K562 (cell line): ENCODE results near the gene SLC26A3. TPM values are rescaled to one million over a fixed set of nuclear protein-coding genes. Genes with fewer than 3 reads are reported as not detected.

Source experiments
- CBFB ChIP-seq: sonication (generic); formaldehyde crosslinking; IDR thresholded peaks from 2 replicates; pipeline ENCODE4 v1.4.0; 2020; ENCODE audit warnings: mild to moderate bottlenecking, missing genetic modification reagents
- ETV6 ChIP-seq, 3 experiments: fragments of 150-350 bp in 1 of 3; sonication (generic) in 1 of 3; formaldehyde crosslinking in 1 of 3; IDR thresholded peaks; 2 replicates each; pipeline versions ENCODE4 v1.6.1 to v1.8.0; 2014 to 2022; ENCODE audit warnings: borderline replicate concordance in 2 of 3, low read depth in 2 of 3, antibody characterized with exemption in 1 of 3, low read length in 1 of 3, mild to moderate bottlenecking in 1 of 3, missing genetic modification reagents in 1 of 3
- HDAC3 ChIP-seq: fragments of 450-650 bp; IDR thresholded peaks from 2 replicates; pipeline ENCODE4 v1.6.1; 2018; ENCODE audit warnings: borderline replicate concordance, mild to moderate bottlenecking, moderate library complexity; ENCODE audit not compliant: partially characterized antibody
- ILK ChIP-seq: fragments of 450-650 bp; IDR thresholded peaks from 2 replicates; pipeline ENCODE4 v1.6.1; 2016; ENCODE audit warnings: missing genetic modification characterization, low read depth, mild to moderate bottlenecking, missing compliant biosample characterization, moderate library complexity, borderline replicate concordance
- MTA3 ChIP-seq: fragments of 450-650 bp; formaldehyde crosslinking; IDR thresholded peaks from 2 replicates; pipeline ENCODE4 v1.6.1; 2017; ENCODE audit warnings: mild to moderate bottlenecking, borderline replicate concordance
- NCOA1 ChIP-seq: fragments of 450-650 bp; IDR thresholded peaks from 2 replicates; pipeline ENCODE4 v1.6.1; 2016; ENCODE audit warnings: low read depth
- NR1H2 ChIP-seq: sonication (generic); formaldehyde crosslinking; IDR thresholded peaks from 2 replicates; pipeline ENCODE4 v1.4.0; 2020; ENCODE audit warnings: mild to moderate bottlenecking, missing genetic modification reagents
- PML ChIP-seq: IDR thresholded peaks from 2 replicates; pipeline ENCODE4 v1.6.1; 2012; ENCODE audit warnings: low read length, inconsistent platforms
- PTBP1 ChIP-seq: fragments of 200-400 bp; formaldehyde crosslinking; IDR thresholded peaks from 2 replicates; pipeline ENCODE4 v1.6.1; 2017; ENCODE audit warnings: low read depth, low read length
- RBM14 ChIP-seq: fragments of 200-400 bp; formaldehyde crosslinking; IDR thresholded peaks from 2 replicates; pipeline ENCODE4 v1.6.1; 2018; ENCODE audit warnings: low read depth, mild to moderate bottlenecking, low read length, moderate library complexity, borderline replicate concordance; ENCODE audit not compliant: insufficient read depth
- SMAD4 ChIP-seq: fragments of 250-450 bp; sonication (Bioruptor Pico); conservative IDR thresholded peaks from 2 replicates; pipeline ENCODE4 v1.8.0; 2021; ENCODE audit warnings: inconsistent platforms, mild to moderate bottlenecking, moderate library complexity
- XRCC4 ChIP-seq: IDR thresholded peaks from one replicate; pipeline ENCODE4 v1.6.1; 2011; ENCODE audit not compliant: insufficient read depth, insufficient read length; ENCODE audit errors: extremely low read depth
- ZNF133 ChIP-seq: fragments of 250-450 bp; sonication (Bioruptor Pico); IDR thresholded peaks from 2 replicates; pipeline ENCODE4 v1.4.0; 2020; ENCODE audit warnings: mild to moderate bottlenecking
- ZNF408 ChIP-seq: fragments of 250-450 bp; sonication (Bioruptor Pico); IDR thresholded peaks from 2 replicates; pipeline ENCODE4 v1.4.0; 2020; ENCODE audit warnings: low read depth, mild to moderate bottlenecking, moderate library complexity
- ZSCAN29 ChIP-seq: fragments of 450-650 bp; IDR thresholded peaks from 2 replicates; pipeline ENCODE4 v1.6.1; 2017
- polyA plus RNA-seq, 8 experiments: library from polyadenylated mRNA; depleted of rRNA in 4 of 8; stranded (reverse) in 5 of 8; unstranded in 3 of 8; fragments of >200 nt; fragmentation: Nextera tagmentation in 2 of 8; fragmentation: Illumina TruSeq in 1 of 8; extraction: Ambion mirVana in 2 of 8; extraction: Trizol in 1 of 8; gene quantifications; 2 replicates each; pipeline versions ENCODE4 v1.2.1 to v1.2.3, GENCODE V29; 2011 to 2014; ENCODE audit warnings: inconsistent platforms in 1 of 8, missing spikeins in 1 of 8
- total RNA-seq, 7 experiments: library from RNA; depleted of rRNA in 6 of 7; stranded (reverse); fragments of >200 nt in 6 of 7; fragmentation: Illumina TruSeq in 2 of 7; extraction: Trizol in 2 of 7; gene quantifications; 2 replicates each; pipeline versions ENCODE4 v1.2.1 to v1.2.3, GENCODE V29; 2011 to 2021; ENCODE audit warnings: low replicate concordance in 1 of 7
- TF ChIP-seq, protein P1 (sequence below), 3 experiments: fragments of 200-800 bp in 1 of 3; fragments of 250-450 bp in 1 of 3; fragments of 450-650 bp in 1 of 3; sonication (Bioruptor Pico) in 1 of 3; sonication (Bioruptor generic) in 1 of 3; formaldehyde crosslinking in 1 of 3; IDR thresholded peaks; 2 replicates each; pipeline versions ENCODE4 v1.6.1 to v1.8.0; 2016 to 2022; ENCODE audit warnings: mild to moderate bottlenecking in 2 of 3, missing genetic modification characterization in 2 of 3, missing compliant biosample characterization in 1 of 3, moderate library complexity in 1 of 3
- TF ChIP-seq, protein P2 (sequence below): fragments of 250-450 bp; sonication (Bioruptor Pico); IDR thresholded peaks from 2 replicates; pipeline ENCODE4 v1.4.0; 2020
- TF ChIP-seq, protein P3 (sequence below): sonication (generic); formaldehyde crosslinking; IDR thresholded peaks from 2 replicates; pipeline ENCODE4 v1.8.0; 2022; ENCODE audit warnings: mild to moderate bottlenecking, missing genetic modification reagents

Gene SLC26A3
- total and polyA plus RNA-seq, 9 of the 15 experiments (the other 6 are each of a cell fraction or from before 2014, with no cell fraction given): 0.86 TPM; not detected in 8

DNA sequence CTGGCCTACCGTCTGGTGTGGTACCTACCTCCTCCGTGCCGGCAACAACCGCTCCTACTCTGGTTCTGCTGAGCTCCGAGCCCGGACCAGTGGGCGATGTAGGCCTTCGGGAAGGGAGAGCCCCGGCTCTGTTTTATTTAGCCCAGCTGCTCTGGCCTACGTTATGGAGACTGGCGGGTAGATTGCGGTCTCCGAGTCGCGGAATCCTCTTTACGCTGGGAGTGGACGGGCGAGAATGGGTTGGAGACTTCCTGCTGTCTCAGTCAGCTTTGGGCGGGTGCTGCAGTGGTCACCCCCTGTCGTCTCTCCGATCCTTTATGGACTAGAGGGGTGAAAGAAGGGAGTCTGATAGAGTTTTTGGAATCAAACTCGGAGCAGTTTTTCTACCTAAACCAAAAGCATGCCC lies 58.7 kb downstream of the SLC26A3 start (continued):
- TF ChIP-seq, protein P1, sequence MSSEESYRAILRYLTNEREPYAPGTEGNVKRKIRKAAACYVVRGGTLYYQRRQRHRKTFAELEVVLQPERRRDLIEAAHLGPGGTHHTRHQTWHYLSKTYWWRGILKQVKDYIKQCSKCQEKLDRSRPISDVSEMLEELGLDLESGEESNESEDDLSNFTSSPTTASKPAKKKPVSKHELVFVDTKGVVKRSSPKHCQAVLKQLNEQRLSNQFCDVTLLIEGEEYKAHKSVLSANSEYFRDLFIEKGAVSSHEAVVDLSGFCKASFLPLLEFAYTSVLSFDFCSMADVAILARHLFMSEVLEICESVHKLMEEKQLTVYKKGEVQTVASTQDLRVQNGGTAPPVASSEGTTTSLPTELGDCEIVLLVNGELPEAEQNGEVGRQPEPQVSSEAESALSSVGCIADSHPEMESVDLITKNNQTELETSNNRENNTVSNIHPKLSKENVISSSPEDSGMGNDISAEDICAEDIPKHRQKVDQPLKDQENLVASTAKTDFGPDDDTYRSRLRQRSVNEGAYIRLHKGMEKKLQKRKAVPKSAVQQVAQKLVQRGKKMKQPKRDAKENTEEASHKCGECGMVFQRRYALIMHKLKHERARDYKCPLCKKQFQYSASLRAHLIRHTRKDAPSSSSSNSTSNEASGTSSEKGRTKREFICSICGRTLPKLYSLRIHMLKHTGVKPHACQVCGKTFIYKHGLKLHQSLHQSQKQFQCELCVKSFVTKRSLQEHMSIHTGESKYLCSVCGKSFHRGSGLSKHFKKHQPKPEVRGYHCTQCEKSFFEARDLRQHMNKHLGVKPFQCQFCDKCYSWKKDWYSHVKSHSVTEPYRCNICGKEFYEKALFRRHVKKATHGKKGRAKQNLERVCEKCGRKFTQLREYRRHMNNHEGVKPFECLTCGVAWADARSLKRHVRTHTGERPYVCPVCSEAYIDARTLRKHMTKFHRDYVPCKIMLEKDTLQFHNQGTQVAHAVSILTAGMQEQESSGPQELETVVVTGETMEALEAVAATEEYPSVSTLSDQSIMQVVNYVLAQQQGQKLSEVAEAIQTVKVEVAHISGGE (CRISPR knock-in tag; IDR thresholded peaks at IDR 0.05): peak; percentile 55 to 79 (median 75)
- TF ChIP-seq XRCC4 (no peak), SMAD4 (CRISPR knock-in tag) (0 out of 2 replicates have a peak, but pooled peaks have one; percentile 26), CBFB (CRISPR knock-in tag) (peak; percentile 79), ZNF133 (CRISPR knock-in tag) (no peak), NCOA1 (peak; percentile 48; the same call in 1 of the 2 replicates), PML (no peak), HDAC3 (no peak), ILK (tag) (no peak), ZSCAN29 (no peak), PTBP1 (0 out of 2 replicates have a peak, but pooled peaks have one; percentile 59), RBM14 (no peak), MTA3 (no peak), NR1H2 (CRISPR knock-in tag) (0 out of 2 replicates have a peak, but pooled peaks have one; percentile 47), ZNF408 (0 out of 2 replicates have a peak, but pooled peaks have one; percentile 13), ETV6 (IDR thresholded peaks at IDR 0.05; ENCODE audit: borderline replicate concordance in 1 of 2, low read depth in 2 of 2, low read length in 1 of 2) (no peak), ETV6 (CRISPR knock-in tag; IDR thresholded peaks at IDR 0.05; ENCODE audit: borderline replicate concordance) (no peak)
- TF ChIP-seq, protein P2, sequence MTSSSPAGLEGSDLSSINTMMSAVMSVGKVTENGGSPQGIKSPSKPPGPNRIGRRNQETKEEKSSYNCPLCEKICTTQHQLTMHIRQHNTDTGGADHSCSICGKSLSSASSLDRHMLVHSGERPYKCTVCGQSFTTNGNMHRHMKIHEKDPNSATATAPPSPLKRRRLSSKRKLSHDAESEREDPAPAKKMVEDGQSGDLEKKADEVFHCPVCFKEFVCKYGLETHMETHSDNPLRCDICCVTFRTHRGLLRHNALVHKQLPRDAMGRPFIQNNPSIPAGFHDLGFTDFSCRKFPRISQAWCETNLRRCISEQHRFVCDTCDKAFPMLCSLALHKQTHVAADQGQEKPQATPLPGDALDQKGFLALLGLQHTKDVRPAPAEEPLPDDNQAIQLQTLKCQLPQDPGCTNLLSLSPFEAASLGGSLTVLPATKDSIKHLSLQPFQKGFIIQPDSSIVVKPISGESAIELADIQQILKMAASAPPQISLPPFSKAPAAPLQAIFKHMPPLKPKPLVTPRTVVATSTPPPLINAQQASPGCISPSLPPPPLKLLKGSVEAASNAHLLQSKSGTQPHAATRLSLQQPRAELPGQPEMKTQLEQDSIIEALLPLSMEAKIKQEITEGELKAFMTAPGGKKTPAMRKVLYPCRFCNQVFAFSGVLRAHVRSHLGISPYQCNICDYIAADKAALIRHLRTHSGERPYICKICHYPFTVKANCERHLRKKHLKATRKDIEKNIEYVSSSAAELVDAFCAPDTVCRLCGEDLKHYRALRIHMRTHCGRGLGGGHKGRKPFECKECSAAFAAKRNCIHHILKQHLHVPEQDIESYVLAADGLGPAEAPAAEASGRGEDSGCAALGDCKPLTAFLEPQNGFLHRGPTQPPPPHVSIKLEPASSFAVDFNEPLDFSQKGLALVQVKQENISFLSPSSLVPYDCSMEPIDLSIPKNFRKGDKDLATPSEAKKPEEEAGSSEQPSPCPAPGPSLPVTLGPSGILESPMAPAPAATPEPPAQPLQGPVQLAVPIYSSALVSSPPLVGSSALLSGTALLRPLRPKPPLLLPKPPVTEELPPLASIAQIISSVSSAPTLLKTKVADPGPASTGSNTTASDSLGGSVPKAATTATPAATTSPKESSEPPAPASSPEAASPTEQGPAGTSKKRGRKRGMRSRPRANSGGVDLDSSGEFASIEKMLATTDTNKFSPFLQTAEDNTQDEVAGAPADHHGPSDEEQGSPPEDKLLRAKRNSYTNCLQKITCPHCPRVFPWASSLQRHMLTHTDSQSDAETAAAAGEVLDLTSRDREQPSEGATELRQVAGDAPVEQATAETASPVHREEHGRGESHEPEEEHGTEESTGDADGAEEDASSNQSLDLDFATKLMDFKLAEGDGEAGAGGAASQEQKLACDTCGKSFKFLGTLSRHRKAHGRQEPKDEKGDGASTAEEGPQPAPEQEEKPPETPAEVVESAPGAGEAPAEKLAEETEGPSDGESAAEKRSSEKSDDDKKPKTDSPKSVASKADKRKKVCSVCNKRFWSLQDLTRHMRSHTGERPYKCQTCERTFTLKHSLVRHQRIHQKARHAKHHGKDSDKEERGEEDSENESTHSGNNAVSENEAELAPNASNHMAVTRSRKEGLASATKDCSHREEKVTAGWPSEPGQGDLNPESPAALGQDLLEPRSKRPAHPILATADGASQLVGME: peak; percentile 79
- TF ChIP-seq, protein P3, sequence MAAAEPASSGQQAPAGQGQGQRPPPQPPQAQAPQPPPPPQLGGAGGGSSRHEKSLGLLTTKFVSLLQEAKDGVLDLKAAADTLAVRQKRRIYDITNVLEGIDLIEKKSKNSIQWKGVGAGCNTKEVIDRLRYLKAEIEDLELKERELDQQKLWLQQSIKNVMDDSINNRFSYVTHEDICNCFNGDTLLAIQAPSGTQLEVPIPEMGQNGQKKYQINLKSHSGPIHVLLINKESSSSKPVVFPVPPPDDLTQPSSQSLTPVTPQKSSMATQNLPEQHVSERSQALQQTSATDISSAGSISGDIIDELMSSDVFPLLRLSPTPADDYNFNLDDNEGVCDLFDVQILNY (CRISPR knock-in tag): no peak
